Mesodermal cell (in vitro differentiated cells): ENCODE data around the gene DPAGT1.

Experiments used
- H3K27ac ChIP-seq: 2 replicates; pipeline ENCODE4 v1.7.0; 2013; ENCODE audit warnings: mild to moderate bottlenecking, low read depth, low read length, moderate library complexity; ENCODE audit not compliant: severe bottlenecking
- H3K36me3 ChIP-seq: 2 replicates; pipeline ENCODE4 v1.7.1; 2013; ENCODE audit warnings: mild to moderate bottlenecking, low read length, moderate library complexity; ENCODE audit not compliant: control insufficient read depth, insufficient read depth
- H3K4me1 ChIP-seq: one replicate; pipeline ENCODE4 v1.7.1; 2013; ENCODE audit warnings: mild to moderate bottlenecking, low read length; ENCODE audit not compliant: insufficient read depth, control insufficient read depth, poor library complexity, severe bottlenecking
- H3K4me3 ChIP-seq: 2 replicates; pipeline ENCODE4 v1.7.0; 2013; ENCODE audit warnings: low read length, control low read depth, mild to moderate bottlenecking; ENCODE audit not compliant: insufficient read depth, poor library complexity, severe bottlenecking; ENCODE audit errors: extremely low read depth
- H3K9me3 ChIP-seq: 2 replicates; pipeline ENCODE4 v1.7.1; 2013; ENCODE audit warnings: mild to moderate bottlenecking, low read length, moderate library complexity; ENCODE audit not compliant: control insufficient read depth
- WGBS, 2 experiments: methylation state at CpG; one replicate each; pipeline ENCODE4 v1.1.5; 2013; ENCODE audit warnings: missing lambda C conversion rate in 2 of 2; ENCODE audit not compliant: insufficient coverage in 2 of 2; 5-methylcytosine and 5-hydroxymethylcytosine counted together

DPAGT1 gene

GRCh38 chr11:119115484-119116234 lies 14.0 kb upstream of the DPAGT1 start:
- WGBS, 2 experiments, result 89 to 95% methylated on average over 21 to 22 of the region's 24 CpGs
- peaks cover 67% of the 10 kb centered on the region for H3K36me3 ChIP-seq
- H3K27ac ChIP-seq, result no peak overlapping the region
- peaks cover 6% of the 10 kb centered on the region for H3K4me1 ChIP-seq
- no peak overlapping the region for H3K4me3 ChIP-seq
- H3K9me3 ChIP-seq, result no peaks in the 10 kb centered on the region

GRCh38 chr11:119114351-119114750 lies 12.7 kb upstream of the DPAGT1 start:
- Histone ChIP-seq H3K36me3 (peaks cover 80% of the 10 kb centered on the region), H3K27ac (no peak overlapping the region), H3K4me3 (no peak overlapping the region), H3K9me3 (no peaks in the 10 kb centered on the region), H3K4me1 (peaks cover 6% of the 10 kb centered on the region)
- WGBS, 2 experiments, result 83 to 100% methylated on average over 3 to 4 of the region's 5 CpGs

GRCh38 chr11:119113716-119114115 lies 12.1 kb upstream of the DPAGT1 start:
- Histone ChIP-seq H3K36me3 (peaks cover 82% of the 10 kb centered on the region), H3K4me1 (peaks cover 7% of the 10 kb centered on the region), H3K27ac (no peak overlapping the region), H3K9me3 (no peaks in the 10 kb centered on the region), H3K4me3 (no peak overlapping the region)
- WGBS, 2 experiments, result 94 to 100% methylated on average over 4 to 8 of the region's 9 CpGs

- H3K36me3 ChIP-seq, result peaks cover 73% of the 10 kb centered on the region
- no peak overlapping the region for H3K27ac ChIP-seq
- no peaks in the 10 kb centered on the region for H3K9me3 ChIP-seq
- H3K4me1 ChIP-seq, result peaks cover 10% of the 10 kb centered on the region
- H3K4me3 ChIP-seq, result no peak overlapping the region
- 82 to 92% methylated on average over 7 of the region's 12 CpGs for WGBS, 2 experiments
These were observed 10.8 kb upstream of the DPAGT1 start for GRCh38 chr11:119112314-119113020.

- H3K4me1 ChIP-seq, result peaks cover 14% of the 10 kb centered on the region
- no peak overlapping the region for H3K27ac ChIP-seq
- H3K36me3 ChIP-seq, result peaks cover 65% of the 10 kb centered on the region
- WGBS, 2 experiments, result 94 to 96% methylated on average over 9 to 11 of the region's 11 CpGs
- H3K4me3 ChIP-seq, result no peak overlapping the region
- H3K9me3 ChIP-seq, result no peaks in the 10 kb centered on the region
These were observed 9.8 kb upstream of the DPAGT1 start for GRCh38 chr11:119111361-119111925.

GRCh38 chr11:119110439-119110838 lies 8.8 kb upstream of the DPAGT1 start:
- no peak overlapping the region for H3K27ac ChIP-seq
- H3K4me3 ChIP-seq, result no peak overlapping the region
- peaks cover 17% of the 10 kb centered on the region for H3K4me1 ChIP-seq
- H3K36me3 ChIP-seq, result peaks cover 59% of the 10 kb centered on the region
- no peaks in the 10 kb centered on the region for H3K9me3 ChIP-seq
- WGBS, 2 experiments, result 89 to 92% methylated on average over 5 to 7 of the region's 10 CpGs

- peaks cover 55% of the 10 kb centered on the region for H3K36me3 ChIP-seq
- H3K9me3 ChIP-seq, result no peaks in the 10 kb centered on the region
- H3K4me3 ChIP-seq, result no peak overlapping the region
- no peak overlapping the region for H3K27ac ChIP-seq
- 93 to 100% methylated on average over 1 to 3 of the region's 3 CpGs for WGBS, 2 experiments
- H3K4me1 ChIP-seq, result peaks cover 17% of the 10 kb centered on the region
These were observed 8.2 kb upstream of the DPAGT1 start for GRCh38 chr11:119109843-119110242.

- Histone ChIP-seq H3K4me1 (peaks cover 17% of the 10 kb centered on the region), H3K36me3 (peaks cover 45% of the 10 kb centered on the region), H3K27ac (no peak overlapping the region), H3K4me3 (no peak overlapping the region), H3K9me3 (no peaks in the 10 kb centered on the region)
- WGBS, 2 experiments, result 85 to 100% methylated on average over 1 to 2 of the region's 2 CpGs
These were observed 7.2 kb upstream of the DPAGT1 start for GRCh38 chr11:119108857-119109221.

- Histone ChIP-seq H3K27ac (no peak overlapping the region), H3K36me3 (peaks cover 40% of the 10 kb centered on the region), H3K4me3 (peak overlapping the region; percentile 75), H3K9me3 (no peaks in the 10 kb centered on the region), H3K4me1 (peaks cover 16% of the 10 kb centered on the region)
- WGBS, 2 experiments, result 3 to 5% methylated on average over 4 of the region's 8 CpGs
These were observed 6.6 kb upstream of the DPAGT1 start for GRCh38 chr11:119108146-119108856.

- H3K36me3 ChIP-seq, result peaks cover 33% of the 10 kb centered on the region
- WGBS, 2 experiments, result 0 to 1% methylated on average over 43 to 51 of the region's 65 CpGs
- H3K27ac ChIP-seq, result no peak overlapping the region
- H3K4me1 ChIP-seq, result peaks cover 16% of the 10 kb centered on the region
- peak overlapping the region; percentile 75 for H3K4me3 ChIP-seq
- no peaks in the 10 kb centered on the region for H3K9me3 ChIP-seq
These were observed 6.0 kb upstream of the DPAGT1 start for GRCh38 chr11:119107538-119108145.
